HG03159 (cell line): ENCODE measurements around the gene SMPD3.

Experiments
- ATAC-seq: cut with Tn5 transposase; IDR thresholded peaks from one replicate; pipeline ENCODE4 v1.9.1; 2021; ENCODE audit warnings: mild to moderate bottlenecking, moderate library complexity; ENCODE audit not compliant: unreplicated experiment

The SMPD3 gene

DNA sequence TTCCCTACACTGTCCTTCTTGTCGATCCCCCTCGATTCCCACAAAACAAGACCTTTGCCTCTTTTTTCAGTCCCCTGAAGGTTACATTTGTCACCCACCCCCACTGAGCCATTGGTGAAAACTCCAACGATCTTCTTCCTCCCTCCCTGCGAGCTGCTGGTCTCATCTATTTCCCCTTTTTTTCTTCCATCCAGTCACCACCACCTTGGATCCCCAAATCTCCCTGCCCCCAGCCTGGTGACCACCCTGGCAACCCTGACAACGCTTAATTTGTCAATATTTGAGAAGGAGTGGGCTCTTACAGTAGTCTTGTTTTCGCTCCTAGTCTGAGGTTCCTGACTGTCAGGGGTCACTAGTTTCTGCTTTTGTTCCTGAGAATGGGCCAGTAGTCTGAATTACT, 62.9 kb downstream of the SMPD3 start:
- ATAC-seq, result no peak

DNA sequence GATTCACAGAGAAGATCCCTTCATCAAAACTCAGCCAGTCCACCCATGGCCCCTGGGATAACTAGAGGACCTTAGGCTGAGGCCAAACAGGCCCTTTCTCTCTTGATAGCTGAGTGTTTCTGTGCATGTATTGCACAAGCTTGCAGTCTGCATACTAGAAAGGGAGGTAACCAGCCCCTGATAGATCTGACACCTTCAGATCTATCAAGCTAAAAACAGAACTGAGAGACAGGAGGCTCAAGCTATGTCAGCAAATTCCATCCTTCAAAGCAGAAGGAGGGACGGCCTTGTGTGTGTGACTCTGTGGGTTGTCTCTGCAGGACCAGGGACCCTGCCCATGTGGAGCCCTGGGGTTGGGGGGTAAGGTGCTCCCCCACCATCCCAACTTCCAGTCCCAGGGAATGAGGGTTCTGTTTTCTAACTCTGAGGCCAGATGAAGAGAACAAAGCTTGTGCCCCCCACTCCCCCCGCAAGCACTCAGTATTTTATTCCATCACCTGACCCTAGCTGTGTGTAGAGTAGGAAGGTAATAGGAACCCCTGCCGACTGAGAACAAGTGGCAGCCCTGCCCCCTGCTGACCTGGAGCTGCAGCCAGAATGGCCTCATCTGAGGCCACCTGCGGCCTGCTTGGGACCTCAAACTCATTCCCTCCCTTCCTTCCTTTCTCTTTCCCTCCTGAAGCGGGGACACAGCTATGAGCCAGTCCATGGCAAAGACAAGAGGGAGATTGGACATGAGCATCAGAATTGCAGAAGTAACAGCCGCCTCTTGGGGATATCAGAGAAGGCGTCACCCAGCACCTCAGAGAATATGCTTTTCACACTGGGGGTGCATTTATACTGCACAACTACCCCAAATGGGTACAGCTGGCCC, 63.8 kb downstream of the SMPD3 start:
- ATAC-seq, result no peak

DNA sequence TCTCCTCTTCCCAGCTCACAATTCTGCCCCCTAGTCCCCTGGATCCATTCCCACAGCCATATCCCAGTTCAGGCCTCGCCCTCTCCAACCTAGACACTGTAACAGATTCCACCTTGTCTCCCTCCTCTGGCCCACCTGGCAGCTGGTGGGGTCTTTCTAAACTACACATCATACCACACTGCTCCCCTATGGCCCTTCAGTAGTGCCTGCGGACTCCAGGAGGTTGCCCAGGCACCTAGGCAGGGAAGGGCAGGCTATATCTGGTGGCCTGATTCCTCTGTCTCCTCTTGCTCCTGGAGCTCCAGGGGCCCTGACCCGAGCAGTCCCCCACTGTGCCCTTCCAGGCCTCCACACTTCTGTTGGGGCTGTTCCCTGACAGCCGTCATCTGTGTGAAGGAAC, 64.5 kb downstream of the SMPD3 start:
- ATAC-seq, result no peak

DNA sequence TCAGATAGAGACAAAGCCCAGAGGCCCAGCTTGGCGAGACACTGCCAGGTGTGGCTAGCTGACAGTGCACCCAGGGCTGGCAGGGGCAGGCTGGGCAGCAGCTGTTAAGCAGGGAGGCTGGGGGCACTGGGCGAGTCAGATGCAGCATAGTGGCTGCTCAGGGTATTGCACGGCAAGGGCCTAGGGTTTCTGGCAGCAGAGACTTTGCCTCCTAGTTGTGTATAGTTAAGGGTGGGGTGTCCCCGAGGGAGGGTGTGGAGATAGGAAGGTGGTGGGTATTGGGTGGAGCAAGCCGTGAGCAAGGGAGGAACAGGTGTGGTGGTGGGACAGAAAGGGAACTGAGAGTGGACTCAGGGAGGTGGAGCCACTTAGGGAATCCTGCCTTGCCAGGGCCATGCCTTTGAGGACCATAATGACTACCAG, 66.0 kb downstream of the SMPD3 start:
- ATAC-seq, result no peak

DNA sequence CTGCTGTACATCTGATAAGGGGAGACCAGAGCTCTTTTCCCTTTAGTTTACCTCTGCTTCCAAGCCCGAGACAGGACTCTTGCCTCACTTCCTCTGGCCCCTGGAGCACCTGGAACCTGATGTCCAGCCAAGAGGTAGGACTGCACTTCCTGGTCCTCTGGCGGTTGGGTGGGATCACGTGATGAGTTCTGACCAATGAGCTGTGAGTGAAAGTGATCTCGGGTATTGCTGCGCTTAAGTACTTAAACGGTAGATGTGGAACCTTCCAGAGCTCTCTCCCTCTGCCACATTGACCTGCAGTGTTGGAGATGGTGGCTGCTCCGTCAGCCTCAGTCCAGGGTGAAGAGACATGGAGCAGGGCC, 67.0 kb downstream of the SMPD3 start:
- no peak for ATAC-seq

DNA sequence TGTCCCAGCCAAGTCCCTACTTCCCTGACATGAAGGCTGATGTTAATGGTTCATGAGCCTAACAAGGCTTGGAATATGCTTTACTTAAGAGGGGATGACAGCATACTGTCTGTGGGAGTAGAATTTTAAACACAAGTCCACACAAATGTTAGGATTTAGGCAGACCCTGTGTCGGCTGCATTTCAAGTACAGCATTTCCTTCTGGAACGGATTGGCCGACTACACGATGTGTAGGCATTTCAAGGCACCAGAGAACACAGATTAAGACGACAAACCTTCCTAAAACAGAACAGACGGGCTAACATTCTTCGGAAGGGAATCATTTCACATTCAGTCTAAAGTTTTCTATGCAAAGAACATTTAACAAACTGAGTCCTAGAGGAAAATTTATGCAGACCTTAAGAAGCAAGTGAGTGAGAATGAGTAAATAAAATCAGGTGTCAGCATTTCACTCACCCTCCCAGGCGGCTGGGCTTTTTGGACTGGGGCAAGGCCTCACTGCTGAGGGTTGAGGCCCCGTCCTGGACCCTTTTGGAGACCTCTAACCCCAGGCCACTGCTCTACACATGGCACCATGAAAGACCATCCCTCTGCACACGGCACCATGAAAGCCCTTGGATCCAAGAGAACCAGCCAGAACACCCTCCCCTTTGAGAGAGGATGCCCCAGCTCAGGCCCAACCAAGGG, 67.5 kb downstream of the SMPD3 start:
- no peak for ATAC-seq

DNA sequence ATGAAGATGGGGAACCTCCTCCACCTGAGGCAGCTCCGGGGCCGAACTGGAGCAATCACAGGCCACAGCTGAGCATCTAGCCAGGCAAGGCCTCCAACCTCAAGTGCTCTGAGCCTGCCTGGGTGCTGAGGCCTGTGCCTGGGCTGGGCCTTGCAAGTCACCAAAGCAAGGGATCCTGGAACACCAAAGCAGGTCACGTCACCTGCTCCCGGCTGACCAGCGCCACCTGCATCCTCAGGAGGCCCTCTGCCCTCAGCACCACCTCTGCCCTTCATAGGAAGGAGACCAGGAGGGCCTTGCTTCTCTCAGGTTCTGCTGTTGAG, 68.0 kb downstream of the SMPD3 start:
- ATAC-seq, result no peak

DNA sequence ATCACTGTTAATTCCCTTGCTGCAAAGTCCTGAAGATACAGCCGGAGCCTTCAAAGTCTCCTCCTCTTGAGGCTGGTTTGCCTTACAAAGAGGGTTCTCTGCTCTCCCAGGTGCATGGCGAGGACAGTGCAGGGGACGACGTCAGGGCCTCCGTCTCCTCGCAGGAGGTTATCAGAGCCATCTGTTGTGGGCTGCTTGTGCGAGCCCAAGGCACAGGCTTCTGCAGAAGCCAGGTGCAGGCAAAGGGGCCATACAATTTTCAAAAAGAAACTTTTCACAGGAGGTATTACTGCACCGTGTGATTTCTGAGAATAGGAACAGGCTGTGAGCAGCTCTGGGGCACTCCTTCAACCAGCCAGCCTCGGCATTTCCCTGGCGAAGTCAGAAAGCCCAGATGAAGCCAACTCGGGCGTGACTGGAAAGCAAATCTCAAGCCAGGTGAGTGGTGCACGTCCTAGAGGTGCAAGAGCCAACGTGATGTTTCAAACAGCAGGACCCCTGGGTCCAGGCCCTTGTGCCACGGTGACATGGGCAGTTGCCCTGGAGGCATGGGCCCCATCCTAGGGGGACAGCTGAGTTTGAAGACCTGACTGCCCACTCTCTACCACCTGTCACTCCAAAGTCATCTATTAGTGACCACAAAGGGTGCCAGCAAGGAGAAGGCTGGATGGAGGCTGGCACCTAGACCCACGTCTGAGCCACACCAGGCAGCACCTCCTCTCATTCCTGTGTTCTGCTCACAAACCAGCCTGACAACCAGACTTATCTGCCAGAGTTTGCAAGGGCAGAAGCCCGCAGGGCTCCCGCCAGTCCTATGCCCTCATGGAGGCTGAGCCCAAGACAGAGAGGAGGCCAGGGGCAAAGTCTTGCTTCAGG, 68.6 kb downstream of the SMPD3 start:
- no peak for ATAC-seq

DNA sequence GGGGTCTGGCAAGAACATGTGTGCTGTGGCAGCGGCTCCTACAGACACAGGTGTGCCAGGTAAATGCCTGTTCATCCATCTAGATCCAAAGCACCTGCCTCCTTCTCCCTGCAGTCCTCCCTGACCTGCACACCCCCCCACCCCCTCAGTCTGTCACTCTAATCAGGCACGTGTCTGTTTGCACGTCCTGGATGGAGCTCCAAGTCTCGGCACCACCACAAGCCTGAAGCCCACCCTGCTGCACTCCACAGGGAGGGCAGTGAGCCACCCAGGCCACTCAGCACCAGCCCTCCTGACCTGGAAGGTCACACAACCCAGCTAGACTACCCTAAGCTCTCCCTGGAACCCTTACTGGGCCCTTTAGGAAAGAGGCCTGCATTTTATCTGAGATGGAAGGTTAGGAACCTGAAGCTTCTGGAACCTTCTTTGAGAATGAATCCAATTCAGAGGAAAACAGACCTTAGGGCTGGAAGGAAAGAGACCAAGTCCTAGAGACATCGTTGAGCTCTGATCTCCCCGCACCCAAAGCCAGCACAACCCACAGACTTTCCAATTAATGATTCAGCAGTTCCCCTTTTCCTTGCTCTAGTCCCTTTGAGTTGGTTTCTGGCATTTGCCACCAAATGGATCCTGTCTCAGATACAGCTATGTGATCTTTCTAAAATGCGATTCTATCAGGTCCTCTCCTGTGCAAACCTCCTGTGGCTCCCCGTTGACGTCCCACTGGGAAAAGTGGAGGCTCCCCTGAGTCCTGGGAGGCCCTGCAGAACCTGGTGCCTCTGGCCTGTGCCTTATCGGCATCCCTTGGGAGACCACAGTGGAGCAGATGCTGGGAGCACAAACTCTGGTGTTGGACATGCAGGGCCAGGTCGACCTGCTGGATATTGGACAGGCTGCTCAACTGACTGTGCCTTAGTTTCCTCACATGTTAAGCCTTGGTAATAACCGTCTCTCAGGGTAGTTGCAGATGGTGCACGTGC, 69.6 kb downstream of the SMPD3 start:
- no peak for ATAC-seq

DNA sequence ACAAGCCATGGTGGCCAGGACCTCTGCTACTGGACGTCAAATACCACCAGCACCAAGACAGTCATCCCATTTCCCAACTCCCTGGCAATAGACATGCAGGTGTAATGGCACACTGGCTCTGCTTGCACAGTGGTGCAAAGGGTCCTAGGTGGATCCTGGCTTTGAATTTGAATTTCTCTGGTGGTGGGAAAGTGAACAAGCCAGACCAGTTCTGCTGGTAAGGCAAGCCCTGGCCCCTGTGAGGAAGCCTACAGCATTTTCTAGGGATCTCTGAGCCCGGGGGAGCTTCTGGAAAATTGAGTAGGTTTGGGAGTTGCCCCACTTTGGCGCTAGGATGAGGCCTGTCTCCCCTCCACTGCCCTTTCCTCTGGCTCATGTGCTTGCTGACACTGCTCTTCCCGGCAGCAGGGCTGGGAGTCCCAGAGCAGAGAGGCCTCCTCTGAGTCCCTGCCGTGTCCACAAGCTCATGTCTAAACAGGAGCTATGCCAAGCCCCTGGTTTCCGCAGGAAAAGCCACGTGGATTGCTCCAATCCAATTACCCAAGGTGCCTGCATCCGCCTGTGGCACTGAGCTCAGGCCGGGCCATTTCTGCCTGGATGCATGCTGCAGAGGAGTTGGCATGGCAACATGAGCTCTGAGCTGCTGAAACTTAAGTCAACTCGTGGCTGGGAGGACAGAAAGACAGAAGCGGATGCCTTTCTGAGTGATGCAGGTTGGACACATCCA, 70.5 kb downstream of the SMPD3 start:
- ATAC-seq, result no peak

DNA sequence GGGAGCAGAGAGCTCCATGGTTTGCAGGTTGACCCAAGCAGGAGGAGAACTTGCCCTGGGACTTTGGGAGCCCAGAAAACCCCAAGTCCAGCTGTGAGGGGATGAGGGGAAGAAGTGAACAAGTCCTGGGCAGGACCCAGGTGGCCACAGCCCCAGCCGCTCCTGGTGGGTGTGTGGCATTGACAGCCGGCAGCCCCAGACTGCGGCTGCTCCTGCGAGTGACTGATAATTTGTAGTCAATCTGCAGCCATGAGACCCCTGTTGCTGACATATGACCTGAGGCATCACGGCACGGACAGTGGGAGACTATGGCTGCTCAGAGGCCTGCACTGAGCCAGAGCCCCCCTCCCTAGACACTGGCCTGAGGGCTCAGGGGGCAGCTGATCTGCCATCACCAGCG, 71.1 kb downstream of the SMPD3 start:
- no peak for ATAC-seq

DNA sequence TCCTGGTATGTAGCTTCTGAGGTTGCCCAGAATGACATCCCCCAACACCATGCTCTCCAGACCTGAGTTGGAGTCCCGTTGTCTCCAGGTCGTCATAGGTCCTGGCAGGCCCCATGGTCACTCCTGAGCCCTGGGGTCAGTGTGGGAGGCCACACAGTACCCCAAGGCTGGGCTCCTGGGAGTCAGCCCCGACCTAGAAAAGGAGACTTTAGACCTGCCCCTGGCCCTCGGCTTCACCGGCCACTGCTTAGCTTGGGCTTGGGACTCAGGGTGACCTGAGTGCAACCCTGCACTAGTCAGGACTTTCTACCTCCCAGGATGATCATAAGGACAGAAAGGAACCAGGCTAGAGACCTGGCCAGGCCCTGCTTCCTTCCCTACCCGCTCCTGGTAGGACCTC, 71.7 kb downstream of the SMPD3 start:
- no peak for ATAC-seq

DNA sequence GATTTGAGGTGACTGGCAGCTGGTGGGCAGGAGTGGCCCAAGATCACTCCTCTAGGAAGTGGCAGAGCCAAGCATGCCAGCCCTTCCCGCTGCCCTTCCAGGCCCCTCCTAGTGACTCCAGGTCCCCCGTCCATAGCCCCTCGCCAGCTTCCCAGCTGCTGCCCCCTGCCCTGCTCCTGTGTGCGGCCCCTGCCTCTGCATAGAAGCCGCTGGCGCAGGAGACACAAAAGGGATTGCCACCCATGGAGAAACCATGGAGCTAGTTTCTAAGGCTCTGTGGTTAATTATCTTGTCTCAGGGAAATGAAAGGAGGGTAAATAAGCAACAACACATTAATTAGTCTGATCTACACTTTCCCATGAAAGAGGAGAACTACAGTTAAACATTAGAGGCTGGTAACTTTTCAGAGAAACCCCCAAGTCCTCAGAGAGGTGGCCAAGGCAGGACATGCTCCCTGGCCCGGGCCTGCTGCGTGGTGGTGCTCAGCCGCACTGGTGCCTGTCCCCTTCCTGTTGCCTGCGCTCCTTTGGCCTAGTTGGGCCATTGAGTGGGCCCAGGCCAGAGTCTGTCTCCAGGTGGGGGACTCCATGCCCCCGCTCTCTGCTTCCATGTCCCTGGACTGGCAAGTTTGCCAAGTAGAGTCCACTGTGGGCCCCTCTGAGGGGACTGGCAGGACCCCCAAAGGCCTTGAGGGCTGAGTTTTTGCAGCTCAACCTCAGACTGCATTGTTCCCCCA, 72.3 kb downstream of the SMPD3 start:
- no peak for ATAC-seq

DNA sequence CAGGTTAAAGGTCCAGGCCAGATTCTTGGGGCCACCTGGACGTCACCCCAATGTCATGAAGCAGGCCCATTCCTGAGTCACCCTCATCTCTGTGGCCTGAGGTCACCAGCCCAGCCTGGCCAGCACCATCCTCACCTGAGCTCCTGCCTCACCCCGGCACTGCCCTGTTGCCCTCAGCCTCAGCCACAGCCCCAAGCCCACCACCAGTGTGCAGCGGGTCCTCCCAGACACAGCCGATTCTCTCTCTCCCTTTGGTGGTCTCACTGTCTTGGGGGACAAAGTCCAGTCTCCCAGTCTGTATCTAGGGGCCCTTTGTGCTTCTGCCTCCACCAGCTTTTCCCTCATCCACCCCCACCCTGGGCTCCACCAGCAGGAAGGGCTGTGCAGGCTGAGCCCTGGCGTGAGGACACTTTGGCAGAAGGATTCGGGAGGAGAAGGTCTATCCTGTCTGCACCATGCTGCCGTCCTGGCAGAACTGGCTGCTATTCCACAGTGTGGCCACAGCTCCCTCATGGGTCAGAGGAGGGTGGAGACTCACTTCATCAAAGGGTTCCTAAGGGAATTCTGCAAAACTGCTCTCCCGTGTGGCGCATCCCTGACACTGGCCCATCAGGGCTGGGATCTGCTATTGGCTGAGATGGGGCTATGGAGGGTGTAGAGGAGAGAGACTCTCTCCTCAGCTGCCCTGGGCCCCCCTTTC, 73.2 kb downstream of the SMPD3 start:
- no peak for ATAC-seq

DNA sequence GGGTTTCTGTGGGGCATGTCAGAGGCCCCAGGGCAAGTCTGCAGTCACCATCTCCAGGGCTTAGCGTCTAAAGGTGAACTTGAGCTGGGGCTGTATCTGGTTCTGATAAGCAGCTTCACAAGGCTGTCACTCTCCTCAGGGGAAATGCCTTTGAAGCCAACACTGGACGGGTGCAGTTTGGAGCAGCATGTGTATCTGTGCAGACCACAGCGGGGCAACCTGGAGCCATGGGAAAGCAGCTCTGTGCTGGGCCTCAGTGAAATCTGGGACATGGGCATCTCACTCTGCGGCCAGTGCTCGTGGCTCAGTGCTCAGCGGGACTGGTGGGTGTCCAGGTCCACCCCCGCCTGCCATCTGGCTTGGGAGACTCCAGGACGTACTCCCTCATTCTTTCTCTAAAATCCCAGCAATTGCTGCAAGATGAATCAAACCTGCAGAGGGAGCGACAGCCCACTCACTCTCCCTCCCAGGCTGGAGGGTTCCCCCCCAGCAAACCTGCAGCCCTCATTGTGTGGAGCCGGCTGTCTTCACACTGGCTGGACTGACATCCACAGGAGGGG, 74.0 kb downstream of the SMPD3 start:
- ATAC-seq, result no peak

DNA sequence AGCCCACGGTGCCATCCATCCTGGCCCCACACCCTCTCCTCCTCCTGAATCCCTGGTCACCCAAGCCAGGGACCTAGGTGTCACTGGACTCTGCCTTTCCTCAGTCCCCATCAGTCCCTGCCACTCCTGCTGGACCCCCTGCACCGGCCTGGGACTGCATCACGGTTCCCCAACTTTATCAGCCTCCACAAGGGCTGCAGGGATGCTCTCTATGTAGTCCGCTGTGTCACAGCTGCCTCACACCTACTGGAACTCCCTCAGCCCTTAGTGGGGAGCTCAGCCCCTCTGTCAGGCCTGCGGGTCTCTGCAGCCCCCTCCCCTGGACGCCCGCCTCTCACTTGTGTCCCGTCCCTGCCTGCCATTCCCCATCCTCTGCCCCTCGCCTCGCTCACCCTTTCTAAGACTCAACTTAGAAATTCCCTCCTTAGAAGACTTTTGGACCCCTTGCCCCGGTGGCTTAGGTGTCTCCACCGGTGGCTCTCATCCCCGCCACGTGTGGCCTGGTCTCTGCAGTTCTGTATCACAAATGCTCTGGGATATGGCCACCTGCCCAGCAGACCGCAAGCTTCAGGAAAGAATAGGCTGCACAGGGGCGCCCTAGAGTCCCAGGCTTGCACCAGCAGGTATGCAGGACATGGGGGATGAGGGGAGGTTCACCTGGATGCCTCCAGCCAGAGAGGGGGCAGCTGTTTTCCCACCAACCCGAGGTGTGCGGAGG, 74.6 kb downstream of the SMPD3 start:
- ATAC-seq, result no peak

DNA sequence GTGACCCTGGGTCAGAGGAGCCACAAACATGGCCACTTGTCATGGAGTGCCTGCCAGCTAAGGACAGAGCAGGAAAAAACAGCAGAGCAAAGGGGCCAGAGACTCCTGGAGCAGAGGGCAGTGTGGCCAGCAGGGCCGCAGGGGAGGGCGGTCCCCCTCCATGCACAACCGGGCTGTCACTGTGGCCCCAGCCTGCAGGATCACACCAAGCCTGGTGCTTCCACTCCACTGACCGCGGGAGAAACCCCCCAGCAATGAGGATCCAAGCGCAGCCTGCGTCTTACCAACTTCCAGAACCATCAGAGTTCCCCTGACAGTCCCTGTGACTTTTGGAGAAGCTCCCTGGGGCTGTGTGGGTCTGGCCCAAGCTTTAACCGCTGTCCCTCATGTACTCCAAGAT, 75.5 kb downstream of the SMPD3 start:
- ATAC-seq, result no peak

DNA sequence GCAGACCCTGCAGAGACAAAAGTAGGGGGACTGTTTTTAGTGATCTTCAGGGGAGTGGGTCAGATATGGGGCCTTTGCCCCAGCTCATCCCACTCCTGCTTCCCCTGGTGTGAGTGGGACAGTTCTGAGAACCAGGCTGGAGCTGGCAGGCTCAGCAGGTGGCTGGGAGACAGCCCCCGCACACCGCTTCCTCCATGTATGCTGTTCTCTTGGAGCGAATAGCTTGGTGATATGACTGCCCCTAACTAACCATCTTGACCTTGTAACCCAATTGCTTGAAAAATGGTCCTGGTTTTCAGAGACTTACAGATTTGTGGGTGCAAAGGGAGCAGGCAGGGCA, 76.0 kb downstream of the SMPD3 start:
- ATAC-seq, result no peak
